AG04450 (cell line): Measurements from ENCODE around the gene S100A16. TPM values are rescaled to one million over a fixed set of nuclear protein-coding genes. Genes with fewer than 3 reads are reported as not detected.

Source experiments
- CTCF ChIA-PET: fragments of 300-600, 350-600 bp; formaldehyde crosslinking; extraction: SDS; loops from one replicate; lab custom pipeline; 2022; ENCODE audit warnings: antibody characterized with exemption, inconsistent platforms; lab: Charles Lee
- POLR2A ChIA-PET: fragments of 350-600 bp; formaldehyde crosslinking; extraction: SDS; loops from one replicate; lab custom pipeline; 2021; ENCODE audit warnings: antibody characterized with exemption, inconsistent platforms; lab: Yijun Ruan, JAX
- DNase-seq: peaks from one replicate; pipeline ENCODE4 v3.0.0-alpha.2; 2011; ENCODE audit warnings: low read depth, low spot score
- H3K27ac ChIP-seq: one replicate; pipeline ENCODE4 v1.5.1; 2012; ENCODE audit warnings: low read depth, low read length, control low read depth
- H3K27me3 ChIP-seq: one replicate; pipeline ENCODE4 v1.6.0; 2012; ENCODE audit warnings: low read length; ENCODE audit not compliant: control insufficient read depth, insufficient read depth
- H3K4me3 ChIP-seq: 2 replicates; pipeline ENCODE4 v1.5.1; 2011; ENCODE audit warnings: mild to moderate bottlenecking, low read depth, low read length, control low read depth
- H3K9me3 ChIP-seq: 2 replicates; pipeline ENCODE4 v1.5.1; 2012; ENCODE audit warnings: low read length; ENCODE audit not compliant: control insufficient read depth, insufficient read depth
- polyA plus RNA-seq: library from polyadenylated mRNA; depleted of rRNA; stranded (reverse); fragments of >200 nt; gene quantifications from 2 replicates; pipeline ENCODE4 v1.2.3, GENCODE V29; 2011
- TF ChIP-seq, protein P1 (sequence below): IDR thresholded peaks from 2 replicates; pipeline ENCODE4 v1.5.1; 2011; ENCODE audit warnings: low read depth, low read length, control low read depth, inconsistent platforms

Gene S100A16
- polyA plus RNA-seq, 1 experiment, result 224 TPM

DNA sequence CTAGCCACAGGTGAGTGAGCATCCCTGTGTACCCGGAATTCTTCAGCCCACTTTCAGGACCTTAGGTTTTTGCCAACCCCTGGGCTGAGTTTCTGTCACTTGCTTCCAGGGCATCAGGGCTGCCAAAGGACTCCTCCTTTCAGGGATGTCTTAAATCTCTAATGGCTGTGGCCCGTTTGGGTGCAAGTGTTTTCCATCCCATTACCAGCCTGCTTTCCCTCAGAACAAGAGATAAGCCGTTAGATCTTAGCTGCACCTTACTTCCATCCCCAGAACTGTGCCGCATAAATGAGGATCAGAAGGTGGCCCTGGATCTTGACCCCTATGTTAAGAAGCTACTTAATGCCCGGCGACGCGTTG lies 46.2 kb upstream of the S100A16 start:
- TF ChIP-seq, protein P1, sequence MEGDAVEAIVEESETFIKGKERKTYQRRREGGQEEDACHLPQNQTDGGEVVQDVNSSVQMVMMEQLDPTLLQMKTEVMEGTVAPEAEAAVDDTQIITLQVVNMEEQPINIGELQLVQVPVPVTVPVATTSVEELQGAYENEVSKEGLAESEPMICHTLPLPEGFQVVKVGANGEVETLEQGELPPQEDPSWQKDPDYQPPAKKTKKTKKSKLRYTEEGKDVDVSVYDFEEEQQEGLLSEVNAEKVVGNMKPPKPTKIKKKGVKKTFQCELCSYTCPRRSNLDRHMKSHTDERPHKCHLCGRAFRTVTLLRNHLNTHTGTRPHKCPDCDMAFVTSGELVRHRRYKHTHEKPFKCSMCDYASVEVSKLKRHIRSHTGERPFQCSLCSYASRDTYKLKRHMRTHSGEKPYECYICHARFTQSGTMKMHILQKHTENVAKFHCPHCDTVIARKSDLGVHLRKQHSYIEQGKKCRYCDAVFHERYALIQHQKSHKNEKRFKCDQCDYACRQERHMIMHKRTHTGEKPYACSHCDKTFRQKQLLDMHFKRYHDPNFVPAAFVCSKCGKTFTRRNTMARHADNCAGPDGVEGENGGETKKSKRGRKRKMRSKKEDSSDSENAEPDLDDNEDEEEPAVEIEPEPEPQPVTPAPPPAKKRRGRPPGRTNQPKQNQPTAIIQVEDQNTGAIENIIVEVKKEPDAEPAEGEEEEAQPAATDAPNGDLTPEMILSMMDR, result no peak
- Histone ChIP-seq H3K4me3 (peak overlapping the region; percentile 92), H3K9me3 (no peaks in the 10 kb centered on the region), H3K27me3 (no peaks in the 10 kb centered on the region), H3K27ac (no peak overlapping the region)
- POLR2A ChIA-PET, result interaction anchor here (1.5 kb wide), 1 partner anchor 25 kb away, joined by 10 read pairs; the partner anchor contains the start of gene CHTOP
- CTCF ChIA-PET, result interaction anchor here (0.7 to 1.9 kb wide), 6 partner anchors 31 to 486 kb away, joined by 3 to 8 read pairs (median 6); partner anchors contain the start of genes S100A1 and S100A13
- no peak for DNase-seq

- TF ChIP-seq, protein P1, result no peak; the same call in 1 of the 2 replicates
- Histone ChIP-seq H3K9me3 (no peaks in the 10 kb centered on the region), H3K27ac (no peak within 1 kb of the TSS), H3K27me3 (no peaks in the 10 kb centered on the region), H3K4me3 (peak within 1 kb of the TSS; percentile 92)
- peak; percentile 49 for DNase-seq
- CTCF ChIA-PET, result interaction anchor here (0.7 to 1.9 kb wide), 6 partner anchors 31 to 487 kb away, joined by 3 to 8 read pairs (median 6); partner anchors contain the start of genes S100A1 and S100A13
- POLR2A ChIA-PET, result interaction anchor here (1.5 kb wide), 1 partner anchor 25 kb away, joined by 10 read pairs; the partner anchor contains the start of gene CHTOP
Measured at GRCh38 chr1:153658400-153659174, 45.6 kb upstream of the S100A16 start, which contains the start of gene SNAPIN. SNAPIN (plus strand) TSS chr1:153658703; CDS start chr1:153658744, 41 bp downstream.

- CTCF ChIA-PET, result interaction anchor here (1.0 kb wide), 2 partner anchors 28 to 144 kb away, joined by 4 to 5 read pairs; partner anchors contain the start of gene S100A13
- POLR2A ChIA-PET, result no interaction called here
Measured at GRCh38 chr1:153655333-153655732, 42.4 kb upstream of the S100A16 start.

DNA sequence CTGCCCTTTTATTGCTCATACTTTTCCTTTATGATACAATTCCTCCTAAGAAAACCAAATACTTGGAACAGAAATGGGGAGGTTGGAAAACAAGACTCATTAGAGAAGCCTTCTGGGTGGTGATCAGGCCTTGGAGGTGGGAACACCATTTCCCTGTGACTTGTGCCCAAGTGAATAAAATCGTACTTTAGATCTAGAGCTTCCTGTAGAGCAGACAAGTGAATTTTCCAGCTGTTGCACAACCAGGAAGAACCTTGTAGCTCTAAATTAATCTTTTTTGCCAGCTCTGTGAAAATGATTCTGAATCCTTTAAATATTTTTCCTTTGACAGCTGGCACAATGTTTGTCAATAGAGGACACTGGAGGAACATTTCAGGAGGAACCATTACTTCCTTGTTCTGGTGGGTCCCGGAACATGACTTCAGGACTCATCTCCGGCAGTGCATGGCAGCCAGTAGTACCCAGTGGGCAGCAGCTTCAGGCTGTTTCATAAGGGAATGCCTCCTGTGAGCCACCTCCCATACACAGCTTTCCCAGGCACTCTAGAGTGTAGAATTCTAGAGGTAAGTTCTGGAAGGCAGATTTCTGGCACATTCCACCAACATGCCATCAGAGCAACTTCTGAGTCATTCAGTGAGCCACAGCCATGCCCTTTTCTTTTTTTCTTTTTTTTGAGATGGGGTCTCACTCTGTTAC lies 40.0 kb upstream of the S100A16 start:
- ChIA-PET CTCF (interaction anchor here (1.6 to 2.6 kb wide), 3 partner anchors 25 to 142 kb away, joined by 5 to 13 read pairs (median 10); partner anchors contain the start of gene S100A13), POLR2A (interaction anchor here (1.2 to 1.6 kb wide), 2 partner anchors 15 to 19 kb away, joined by 3 to 9 read pairs; partner anchors contain the start of gene CHTOP)
- no peak overlapping the region for H3K4me3 ChIP-seq
- no peak overlapping the region for H3K27ac ChIP-seq
- no peaks in the 10 kb centered on the region for H3K27me3 ChIP-seq
- no peaks in the 10 kb centered on the region for H3K9me3 ChIP-seq
- TF ChIP-seq, protein P1, result no peak
- no peak for DNase-seq

More at GRCh38 chr1:153655333-153655732, 42.4 kb upstream of the S100A16 start:
- no peaks in the 10 kb centered on the region for H3K9me3 ChIP-seq
- TF ChIP-seq, protein P1, result no peak
- no peak overlapping the region for H3K27ac ChIP-seq
- DNase-seq, result no peak
- no peak overlapping the region for H3K4me3 ChIP-seq
- H3K27me3 ChIP-seq, result no peaks in the 10 kb centered on the region
